ENCODE results near the gene SLCO2A1. TPM values are rescaled to one million over a fixed set of nuclear protein-coding genes. Genes with fewer than 3 reads are reported as not detected.

SLCO2A1 gene
- total RNA-seq, 1 experiment from 2014 or later = 2.4 TPM

DNA sequence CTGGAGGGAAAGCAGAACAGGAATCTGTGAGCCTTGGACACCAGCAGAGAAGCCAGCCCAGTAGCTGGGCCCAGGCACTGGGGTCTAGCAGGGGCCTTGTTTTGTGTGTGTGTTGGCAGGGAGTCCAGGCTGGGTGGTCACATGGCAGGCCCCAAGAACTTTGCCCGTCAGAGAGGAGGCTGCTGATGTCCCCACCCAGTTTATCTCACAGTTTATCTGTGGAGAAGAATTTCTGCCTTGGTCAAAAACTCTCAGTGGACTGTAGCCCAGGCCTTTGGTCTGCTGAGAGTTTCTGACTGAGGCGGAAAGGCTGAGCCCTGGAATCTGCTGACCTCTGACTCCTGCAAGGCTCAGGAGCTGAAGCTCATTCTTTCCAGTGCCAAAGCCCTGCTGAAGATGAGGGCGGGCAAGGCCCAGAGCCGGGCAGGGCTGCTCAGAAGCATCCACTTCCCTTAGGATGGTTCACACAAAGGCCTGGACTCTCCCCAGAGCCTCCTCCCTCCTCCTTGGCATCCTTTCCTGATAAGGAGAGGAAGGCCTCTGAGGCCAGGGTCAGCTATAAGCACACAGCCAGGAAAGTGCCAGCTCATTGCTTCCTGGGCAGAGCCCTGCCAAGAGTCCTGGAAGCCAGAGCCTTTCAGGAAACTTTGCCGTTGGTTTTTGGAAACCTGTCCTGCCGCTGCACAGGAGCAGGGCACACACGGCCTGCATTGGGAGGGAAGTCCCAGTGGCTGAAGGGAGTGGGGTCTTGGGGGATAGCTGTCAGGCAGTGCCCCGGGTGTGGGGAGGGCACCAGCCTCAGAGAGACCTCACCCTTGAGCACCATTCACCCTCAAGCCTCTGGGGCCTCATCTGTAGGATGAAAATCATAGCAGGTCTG lies 37.2 kb upstream of the SLCO2A1 start:
- DNase-seq = no peak
- Histone ChIP-seq H3K4me3 (ENCODE audit: insufficient read depth, low read depth, low read length) (no peak overlapping the region), H3K36me3 (replicated peaks; ENCODE audit: control insufficient read depth, insufficient read depth, low read length) (no peaks in the 10 kb centered on the region), H3K27me3 (ENCODE audit: control insufficient read depth, insufficient read depth, low read length) (no peaks in the 10 kb centered on the region)

DNA sequence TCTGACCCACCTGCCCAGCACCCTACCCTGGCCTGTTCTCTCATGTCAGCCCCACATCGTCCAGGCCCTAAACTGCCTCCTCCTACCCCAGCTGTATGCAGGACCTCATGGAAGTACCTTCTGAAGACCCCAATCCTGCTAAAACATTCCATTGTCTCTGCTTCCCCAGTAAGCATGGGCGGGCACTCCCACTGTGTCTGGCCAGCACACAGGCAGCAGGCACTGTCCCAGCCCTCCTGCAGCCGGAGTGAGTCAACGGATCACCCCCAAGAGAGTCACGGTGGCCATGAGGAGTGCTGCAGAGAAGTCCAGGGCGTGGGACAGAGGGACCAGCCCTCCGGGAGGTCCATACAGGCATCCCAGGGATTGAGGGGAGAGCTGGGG lies 36.4 kb upstream of the SLCO2A1 start:
- DNase-seq = no peak
- Histone ChIP-seq H3K27me3 (ENCODE audit: control insufficient read depth, insufficient read depth, low read length) (no peaks in the 10 kb centered on the region), H3K36me3 (replicated peaks; ENCODE audit: control insufficient read depth, insufficient read depth, low read length) (no peaks in the 10 kb centered on the region), H3K4me3 (ENCODE audit: insufficient read depth, low read depth, low read length) (no peak overlapping the region)

DNA sequence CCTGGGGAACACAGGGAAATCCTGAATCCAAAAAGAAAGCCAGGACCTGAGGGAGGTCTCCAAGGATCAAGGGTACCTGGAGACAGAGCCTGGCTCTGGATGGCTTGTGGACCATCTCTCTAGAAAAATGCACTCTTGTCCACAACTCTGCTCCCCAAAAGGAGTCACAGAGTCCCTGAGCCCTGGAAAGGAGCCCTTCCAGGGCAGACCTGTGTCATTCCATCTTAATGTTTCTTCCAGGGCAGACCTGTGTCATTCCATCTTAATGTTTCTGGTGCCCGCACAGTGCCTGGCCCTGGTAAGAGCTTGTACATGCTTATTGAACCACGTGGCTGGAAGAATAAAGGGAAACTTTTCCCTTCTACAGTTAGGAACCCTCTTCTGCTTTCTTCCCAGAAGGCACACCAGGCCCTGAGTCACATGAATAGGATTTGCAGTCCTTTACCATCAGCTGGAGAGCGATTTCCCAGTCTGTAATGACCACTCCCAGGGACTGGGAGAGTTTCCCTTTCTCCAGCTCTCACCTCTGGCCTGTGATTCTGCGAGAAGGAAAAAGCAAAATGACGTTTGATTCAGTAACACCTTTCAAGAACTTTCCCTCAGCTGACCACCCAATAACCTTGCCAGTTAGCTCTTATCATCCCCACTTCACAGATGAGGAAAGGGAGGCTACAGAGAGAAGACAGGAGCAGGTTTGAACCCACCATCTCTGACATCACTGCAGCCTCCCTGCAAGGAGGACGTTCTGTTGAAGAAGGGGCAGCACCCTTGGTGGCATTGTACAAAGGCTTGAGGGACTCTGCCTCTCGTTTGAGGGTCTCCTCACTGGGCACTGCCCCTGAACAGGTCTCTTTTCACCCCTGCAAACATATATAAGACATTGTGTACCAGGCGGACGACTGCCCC lies 35.8 kb upstream of the SLCO2A1 start:
- H3K4me3 ChIP-seq (ENCODE audit: insufficient read depth, low read depth, low read length) = no peak overlapping the region
- H3K36me3 ChIP-seq (replicated peaks; ENCODE audit: control insufficient read depth, insufficient read depth, low read length) = no peaks in the 10 kb centered on the region
- no peak for DNase-seq
- H3K27me3 ChIP-seq (ENCODE audit: control insufficient read depth, insufficient read depth, low read length) = no peaks in the 10 kb centered on the region; the same call in 1 of the 2 replicates

DNA sequence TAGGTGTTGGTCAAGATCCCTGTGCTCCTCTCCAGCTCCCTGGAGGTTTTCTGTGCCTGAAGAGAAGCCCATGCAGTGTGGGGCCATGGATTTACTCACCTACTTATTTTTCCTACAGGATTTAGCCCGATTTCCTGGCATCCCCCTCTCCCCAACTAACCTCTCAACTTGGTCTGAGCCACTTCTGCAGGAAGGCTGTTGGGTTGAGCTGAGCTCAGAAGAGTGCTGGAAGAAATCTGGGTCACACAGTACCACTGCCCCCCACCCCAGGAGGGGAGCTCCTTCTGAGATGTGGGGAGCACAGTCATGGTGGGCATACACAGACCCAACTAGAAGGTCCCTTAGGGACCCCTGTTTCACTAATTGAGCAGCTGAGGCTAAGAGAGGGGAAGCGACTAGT lies 34.4 kb upstream of the SLCO2A1 start:
- Histone ChIP-seq H3K27me3 (ENCODE audit: control insufficient read depth, insufficient read depth, low read length) (no peaks in the 10 kb centered on the region; the same call in 1 of the 2 replicates), H3K36me3 (replicated peaks; ENCODE audit: control insufficient read depth, insufficient read depth, low read length) (no peaks in the 10 kb centered on the region), H3K4me3 (ENCODE audit: insufficient read depth, low read depth, low read length) (no peak overlapping the region)
- no peak for DNase-seq

- no peak for DNase-seq
- Histone ChIP-seq H3K27me3 (ENCODE audit: control insufficient read depth, insufficient read depth, low read length) (no peaks in the 10 kb centered on the region; the same call in 1 of the 2 replicates), H3K4me3 (ENCODE audit: insufficient read depth, low read depth, low read length) (no peak overlapping the region), H3K36me3 (replicated peaks; ENCODE audit: control insufficient read depth, insufficient read depth, low read length) (no peaks in the 10 kb centered on the region)
Measured at GRCh38 chr3:134061401-134061800, 31.7 kb upstream of the SLCO2A1 start.

DNA sequence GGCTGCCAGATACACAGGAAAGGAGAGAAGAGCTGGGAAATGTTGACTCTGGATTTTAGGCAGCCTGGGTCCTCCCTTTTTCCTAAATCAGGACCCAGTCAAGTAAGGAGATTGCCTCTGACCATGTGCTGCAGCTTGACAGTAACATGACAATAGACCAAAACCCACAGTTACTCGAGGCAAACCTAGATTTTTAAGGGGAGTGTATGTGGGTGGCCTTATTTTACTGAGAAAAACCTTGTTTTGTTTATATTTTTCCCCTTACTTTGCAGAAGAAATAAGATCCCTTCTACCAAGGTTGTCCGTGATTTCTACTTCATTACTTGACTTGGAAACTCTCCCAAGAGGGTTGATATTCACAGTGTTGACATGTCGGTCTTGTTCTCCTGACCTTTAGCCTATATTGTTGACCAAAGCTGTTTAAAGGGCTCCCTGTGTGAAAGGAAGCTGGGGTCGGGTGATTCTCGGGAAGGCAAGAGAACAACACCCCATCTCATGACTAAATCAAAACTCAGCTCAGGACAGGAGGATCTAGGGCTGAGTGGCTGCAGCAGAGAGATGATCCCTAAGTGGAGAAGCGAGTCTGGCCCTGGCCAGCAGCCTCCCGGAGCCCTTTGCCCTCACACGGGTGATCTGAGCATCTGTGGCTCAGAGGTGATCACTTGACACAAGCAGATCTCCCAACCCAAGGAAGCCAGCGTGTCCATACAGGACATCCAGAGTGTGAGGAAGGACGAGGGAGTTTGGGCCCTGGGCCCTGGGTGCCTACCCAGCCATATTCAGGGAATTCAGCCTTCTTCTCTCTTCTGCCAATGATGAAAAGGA lies 31.0 kb upstream of the SLCO2A1 start:
- H3K4me3 ChIP-seq (ENCODE audit: insufficient read depth, low read depth, low read length) = no peak overlapping the region
- no peaks in the 10 kb centered on the region for H3K36me3 ChIP-seq (replicated peaks; ENCODE audit: control insufficient read depth, insufficient read depth, low read length)
- H3K27me3 ChIP-seq (ENCODE audit: control insufficient read depth, insufficient read depth, low read length) = no peaks in the 10 kb centered on the region; the same call in 1 of the 2 replicates
- DNase-seq = no peak

- Histone ChIP-seq H3K36me3 (replicated peaks; ENCODE audit: control insufficient read depth, insufficient read depth, low read length) (no peaks in the 10 kb centered on the region), H3K27me3 (ENCODE audit: control insufficient read depth, insufficient read depth, low read length) (no peaks in the 10 kb centered on the region; the same call in 1 of the 2 replicates), H3K4me3 (ENCODE audit: insufficient read depth, low read depth, low read length) (no peak overlapping the region)
- DNase-seq = no peak
Measured at GRCh38 chr3:134059671-134060560, 30.2 kb upstream of the SLCO2A1 start.

DNA sequence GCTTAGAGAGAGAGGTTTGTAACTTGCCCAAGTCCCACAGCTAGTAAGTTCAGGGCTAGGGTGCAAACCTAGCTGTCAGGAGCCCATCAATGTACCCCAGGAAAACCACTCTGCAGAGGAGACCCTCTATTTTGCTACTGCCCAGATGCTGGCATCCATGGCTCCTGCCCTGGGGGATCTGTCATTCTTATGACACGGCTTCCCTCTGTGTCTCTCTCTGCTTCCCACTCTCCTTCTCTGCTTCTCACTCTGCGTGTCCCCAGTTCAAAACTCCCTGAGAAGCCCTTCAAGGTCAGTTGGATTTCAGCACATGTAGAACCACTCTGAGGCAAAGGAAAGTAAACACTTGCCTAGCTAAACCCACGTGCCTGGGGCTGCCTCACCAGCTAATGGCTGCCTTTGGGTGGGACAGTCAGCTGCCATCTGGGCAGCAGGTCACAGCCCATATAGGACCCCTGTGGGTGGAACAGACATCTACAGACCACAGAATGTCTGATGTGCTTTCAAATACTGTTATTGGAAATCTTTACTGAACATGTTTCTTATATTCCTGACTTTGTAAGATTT lies 29.4 kb upstream of the SLCO2A1 start:
- H3K27me3 ChIP-seq (ENCODE audit: control insufficient read depth, insufficient read depth, low read length) = no peaks in the 10 kb centered on the region; the same call in 1 of the 2 replicates
- H3K36me3 ChIP-seq (replicated peaks; ENCODE audit: control insufficient read depth, insufficient read depth, low read length) = no peaks in the 10 kb centered on the region
- DNase-seq = no peak
- H3K4me3 ChIP-seq (ENCODE audit: insufficient read depth, low read depth, low read length) = no peak overlapping the region

DNA sequence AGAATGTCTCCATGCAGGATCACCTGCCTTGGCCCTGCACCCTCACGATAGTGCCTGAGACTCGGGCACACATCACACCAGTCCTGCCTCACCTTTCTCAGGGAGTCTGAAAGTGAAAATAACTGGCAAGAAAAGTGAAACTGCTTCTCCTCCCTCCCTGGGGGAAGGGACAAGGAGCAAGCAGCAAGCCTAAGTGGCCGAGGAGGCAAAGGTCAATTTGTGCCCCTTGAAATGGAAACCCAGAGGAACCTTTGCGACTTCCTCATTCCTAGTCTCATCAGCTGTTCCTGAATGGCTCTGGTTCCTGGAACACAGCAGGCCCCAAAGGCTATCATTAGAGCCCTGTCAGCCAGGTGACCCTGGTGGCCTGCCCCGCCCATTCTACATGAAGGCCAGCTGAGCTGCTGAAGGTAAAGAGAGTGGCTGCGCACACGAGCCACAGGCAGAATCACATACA lies 28.0 kb upstream of the SLCO2A1 start:
- no peaks in the 10 kb centered on the region for H3K36me3 ChIP-seq (replicated peaks; ENCODE audit: control insufficient read depth, insufficient read depth, low read length)
- H3K27me3 ChIP-seq (ENCODE audit: control insufficient read depth, insufficient read depth, low read length) = no peaks in the 10 kb centered on the region; the same call in 1 of the 2 replicates
- H3K4me3 ChIP-seq (ENCODE audit: insufficient read depth, low read depth, low read length) = no peak overlapping the region
- DNase-seq = no peak

GRCh38 chr3:134057006-134057653 lies 27.4 kb upstream of the SLCO2A1 start:
- no peak for DNase-seq
- no peaks in the 10 kb centered on the region; the same call in 1 of the 2 replicates for H3K27me3 ChIP-seq (ENCODE audit: control insufficient read depth, insufficient read depth, low read length)

GRCh38 chr3:134056464-134056891 lies 26.8 kb upstream of the SLCO2A1 start:
- no peaks in the 10 kb centered on the region for H3K36me3 ChIP-seq (replicated peaks; ENCODE audit: control insufficient read depth, insufficient read depth, low read length)
- H3K27me3 ChIP-seq (ENCODE audit: control insufficient read depth, insufficient read depth, low read length) = no peaks in the 10 kb centered on the region; the same call in 1 of the 2 replicates
- no peak for DNase-seq
- H3K4me3 ChIP-seq (ENCODE audit: insufficient read depth, low read depth, low read length) = no peak overlapping the region

More at GRCh38 chr3:134057006-134057653, 27.4 kb upstream of the SLCO2A1 start:
- Histone ChIP-seq H3K36me3 (replicated peaks; ENCODE audit: control insufficient read depth, insufficient read depth, low read length) (no peaks in the 10 kb centered on the region), H3K4me3 (ENCODE audit: insufficient read depth, low read depth, low read length) (no peak overlapping the region)

DNA sequence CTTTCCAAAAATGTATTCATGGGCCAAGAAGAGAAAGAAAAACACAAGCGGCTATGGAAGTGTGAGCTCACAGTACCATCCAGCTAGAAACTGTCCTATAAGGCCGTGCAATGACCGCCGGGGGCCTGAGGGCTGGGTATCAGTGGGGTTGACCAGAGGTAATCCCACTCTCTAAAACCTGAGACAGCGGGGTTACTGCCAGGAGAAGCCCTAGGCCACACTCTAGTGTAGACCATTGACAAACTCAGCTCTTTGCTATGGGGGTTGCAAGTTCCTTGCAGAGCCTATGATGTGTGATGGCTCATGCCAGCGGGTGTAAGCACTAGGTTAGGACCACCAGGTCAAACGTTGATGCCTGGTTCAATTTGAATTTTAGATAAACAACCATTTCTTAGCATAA lies 25.9 kb upstream of the SLCO2A1 start:
- DNase-seq = no peak
- H3K27me3 ChIP-seq (ENCODE audit: control insufficient read depth, insufficient read depth, low read length) = no peaks in the 10 kb centered on the region; the same call in 1 of the 2 replicates
- no peaks in the 10 kb centered on the region for H3K36me3 ChIP-seq (replicated peaks; ENCODE audit: control insufficient read depth, insufficient read depth, low read length)
- no peak overlapping the region for H3K4me3 ChIP-seq (ENCODE audit: insufficient read depth, low read depth, low read length)
